GM23338 (cell line): ENCODE results near the gene PRLHR. TPM values are rescaled to one million over a fixed set of nuclear protein-coding genes. Genes with fewer than 3 reads are reported as not detected.

Experiments used
- ATAC-seq: fragments of 200-7000 bp; cut with Tn5 transposase; 3 replicates; pipeline ENCODE4 v1.9.1; 2020
- DNase-seq: peaks from one replicate; pipeline ENCODE4 v3.0.0-alpha.2; 2015; ENCODE audit warnings: low spot score
- H2AFZ ChIP-seq: fragments of 200-600 bp; sonication (generic); 2 replicates; pipeline ENCODE4 v1.8.0; 2016; ENCODE audit warnings: antibody characterized with exemption, mild to moderate bottlenecking, moderate library complexity
- H3F3A ChIP-seq: fragments of 200-600 bp; sonication (generic); replicated peaks from 2 replicates; pipeline ENCODE4 v1.8.0; 2017; ENCODE audit warnings: antibody characterized with exemption, mixed run types, low read depth
- H3K27ac ChIP-seq: fragments of 200-600 bp; sonication (generic); 2 replicates; pipeline ENCODE4 v1.6.1; 2016; ENCODE audit warnings: low read depth
- H3K27me3 ChIP-seq: fragments of 200-600 bp; sonication (generic); 2 replicates; pipeline ENCODE4 v1.8.0; 2016; ENCODE audit warnings: mild to moderate bottlenecking, mixed run types, moderate library complexity; ENCODE audit not compliant: insufficient read depth
- H3K36me3 ChIP-seq: fragments of 200-600 bp; sonication (generic); 2 replicates; pipeline ENCODE4 v1.8.0; 2016; ENCODE audit warnings: mild to moderate bottlenecking; ENCODE audit not compliant: insufficient read depth
- H3K4me1 ChIP-seq: fragments of 200-600 bp; sonication (generic); 2 replicates; pipeline ENCODE4 v1.8.0; 2016; ENCODE audit warnings: mild to moderate bottlenecking, moderate library complexity; ENCODE audit not compliant: insufficient read depth
- H3K4me2 ChIP-seq: fragments of 200-600 bp; sonication (generic); 2 replicates; pipeline ENCODE4 v1.7.1; 2017; ENCODE audit warnings: mixed run types
- H3K4me3 ChIP-seq: fragments of 200-600 bp; sonication (generic); 2 replicates; pipeline ENCODE4 v1.6.1; 2016; ENCODE audit warnings: mixed run types
- H3K79me2 ChIP-seq: fragments of 200-600 bp; sonication (generic); replicated peaks from 2 replicates; pipeline ENCODE4 v1.8.0; 2017; ENCODE audit warnings: mild to moderate bottlenecking; ENCODE audit not compliant: insufficient read depth
- H3K9me2 ChIP-seq: fragments of 200-600 bp; sonication (generic); 2 replicates; pipeline ENCODE4 v1.8.0; 2017; ENCODE audit not compliant: insufficient read depth
- H4K20me1 ChIP-seq: fragments of 200-600 bp; sonication (generic); replicated peaks from 2 replicates; pipeline ENCODE4 v1.8.0; 2017; ENCODE audit warnings: mild to moderate bottlenecking; ENCODE audit not compliant: insufficient read depth
- H3K27ac Mint-ChIP-seq: 2 replicates; pipeline ENCODE4 v1.8.0; 2020; ENCODE audit warnings: inconsistent platforms, mild to moderate bottlenecking, moderate library complexity, mixed read lengths
- H3K27me3 Mint-ChIP-seq: 3 replicates; pipeline ENCODE4 v1.8.0; 2022; ENCODE audit warnings: low read depth, mild to moderate bottlenecking, moderate library complexity, mixed read lengths, inconsistent platforms; ENCODE audit not compliant: insufficient read depth, poor library complexity
- H3K36me3 Mint-ChIP-seq: 3 replicates; pipeline ENCODE4 v1.8.0; 2021; ENCODE audit warnings: low read depth, mild to moderate bottlenecking, inconsistent platforms, moderate library complexity, mixed read lengths
- H3K4me1 Mint-ChIP-seq: 3 replicates; pipeline ENCODE4 v1.8.0; 2020; ENCODE audit warnings: mild to moderate bottlenecking, inconsistent platforms, mixed read lengths
- H3K4me3 Mint-ChIP-seq: 3 replicates; pipeline ENCODE4 v1.8.0; 2021; ENCODE audit warnings: moderate library complexity, mild to moderate bottlenecking, inconsistent platforms, mixed read lengths
- H3K9me3 Mint-ChIP-seq: 3 replicates; pipeline ENCODE4 v1.8.0; 2020; ENCODE audit warnings: moderate library complexity, mild to moderate bottlenecking, inconsistent platforms, mixed read lengths
- CREB1 ChIP-seq: fragments of 250-450 bp; sonication (Bioruptor Pico); IDR thresholded peaks from 2 replicates; pipeline ENCODE4 v1.5.0; 2020; ENCODE audit warnings: low read depth, mild to moderate bottlenecking, moderate library complexity
- CTCF ChIP-seq, 2 experiments: fragments of 200-600 bp in 1 of 2; sonication (generic) in 1 of 2; conservative IDR thresholded peaks; 2 replicates each; pipeline versions ENCODE4 v1.5.1 to v1.6.1; 2016 to 2017; ENCODE audit warnings: antibody characterized with exemption in 2 of 2, low read depth in 2 of 2, mild to moderate bottlenecking in 2 of 2, moderate library complexity in 1 of 2
- ETS1 ChIP-seq: IDR thresholded peaks from 2 replicates; pipeline ENCODE4 v1.6.1; 2016; ENCODE audit warnings: antibody characterized with exemption
- EZH2 ChIP-seq: fragments of 200-600 bp; sonication (generic); IDR thresholded peaks from one replicate; pipeline ENCODE4 v1.8.0; 2017; ENCODE audit warnings: antibody characterized with exemption, mild to moderate bottlenecking, low read depth; ENCODE audit not compliant: unreplicated experiment
- EZH2phosphoT487 ChIP-seq: fragments of 200-600 bp; sonication (generic); IDR thresholded peaks from one replicate; pipeline ENCODE4 v1.8.1; 2018; ENCODE audit warnings: antibody characterized with exemption; ENCODE audit not compliant: unreplicated experiment
- JUNB ChIP-seq: IDR thresholded peaks from one replicate; pipeline ENCODE4 v1.6.1; 2016; ENCODE audit warnings: antibody characterized with exemption; ENCODE audit not compliant: unreplicated experiment
- NANOG ChIP-seq: IDR thresholded peaks from 2 replicates; pipeline ENCODE4 v1.6.1; 2016; ENCODE audit warnings: antibody characterized with exemption, borderline replicate concordance
- POLR2AphosphoS5 ChIP-seq: IDR thresholded peaks from 2 replicates; pipeline ENCODE4 v1.6.1; 2016; ENCODE audit warnings: antibody characterized with exemption, low read depth
- REST ChIP-seq: IDR thresholded peaks from one replicate; pipeline ENCODE4 v1.6.1; 2018; ENCODE audit warnings: antibody characterized with exemption; ENCODE audit not compliant: unreplicated experiment
- STAT1 ChIP-seq: IDR thresholded peaks from one replicate; pipeline ENCODE4 v1.6.1; 2016; ENCODE audit warnings: antibody characterized with exemption; ENCODE audit not compliant: unreplicated experiment
- ZNF114 ChIP-seq: fragments of 250-450 bp; sonication (Bioruptor Pico); IDR thresholded peaks from 2 replicates; pipeline ENCODE4 v1.5.0; 2020; ENCODE audit warnings: mild to moderate bottlenecking, moderate library complexity
- ZNF331 ChIP-seq: fragments of 250-450 bp; sonication (Bioruptor Pico); IDR thresholded peaks from 2 replicates; pipeline ENCODE4 v1.5.0; 2020; ENCODE audit warnings: low read depth, mild to moderate bottlenecking, moderate library complexity
- ZNF462 ChIP-seq: fragments of 250-450 bp; sonication (Bioruptor Pico); IDR thresholded peaks from 2 replicates; pipeline ENCODE4 v1.5.0; 2020; ENCODE audit warnings: mild to moderate bottlenecking, moderate library complexity
- polyA plus RNA-seq: library from polyadenylated mRNA; unstranded; fragments of >200 nt; fragmentation: Nextera tagmentation; extraction: Ambion mirVana; gene quantifications from 2 replicates; pipeline ENCODE4 v1.2.1, GENCODE V29; 2016
- total RNA-seq: library from RNA; depleted of rRNA; stranded (reverse); fragments of >200 nt; shearing (Covaris generic); gene quantifications from 2 replicates; pipeline ENCODE4 v1.2.3, GENCODE V29; 2014

The PRLHR gene
- total and polyA plus RNA-seq, 2 experiments from 2014 or later: 0.24 TPM; not detected in 1

GRCh38 chr10:118635674-118636402, 40.4 kb upstream of the PRLHR start:
- TF ChIP-seq CTCF (conservative IDR thresholded peaks at IDR 0.05; ENCODE audit: low read depth in 2 of 2) (no peak), NANOG (no peak), EZH2phosphoT487 (no peak), STAT1 (no peak), EZH2 (no peak), ZNF331 (CRISPR knock-in tag) (no peak), ZNF114 (CRISPR knock-in tag) (no peak), REST (no peak), JUNB (no peak), CREB1 (CRISPR knock-in tag) (no peak), POLR2AphosphoS5 (no peak), ZNF462 (CRISPR knock-in tag) (no peak), ETS1 (no peak)
- 0 out of 2 replicates have a peak, but pooled peaks cover 6% of the 10 kb centered on the region for H3K27me3 ChIP-seq
- no peak overlapping the region for H3K4me3 ChIP-seq
- H3K9me2 ChIP-seq: no peaks in the 10 kb centered on the region
- H4K20me1 ChIP-seq: no peaks in the 10 kb centered on the region
- ATAC-seq (peak; percentile 79), DNase-seq (peak; percentile 16)
- Mint-ChIP-seq H3K27ac (no peak overlapping the region), H3K27me3 (peaks cover 26% of the 10 kb centered on the region), H3K4me1 (peaks cover 30% of the 10 kb centered on the region), H3K36me3 (peaks cover 18% of the 10 kb centered on the region; the same call in 2 of the 3 replicates), H3K9me3 (peaks cover 20% of the 10 kb centered on the region), H3K4me3 (no peak overlapping the region)
- H3K4me2 ChIP-seq: 0 out of 2 replicates have a peak overlapping the region, but pooled peaks have one; percentile 10
- H3K4me1 ChIP-seq: no peaks in the 10 kb centered on the region
- H3F3A ChIP-seq: no peaks in the 10 kb centered on the region
- no peaks in the 10 kb centered on the region for H3K79me2 ChIP-seq
- no peak overlapping the region for H2AFZ ChIP-seq
- H3K36me3 ChIP-seq: 0 out of 2 replicates have a peak, but pooled peaks cover 4% of the 10 kb centered on the region
- no peak overlapping the region for H3K27ac ChIP-seq
